NB4 (cell line): ENCODE data around the gene RPL35.

ENCODE experiments used
- DNase-seq: peaks from one replicate; pipeline ENCODE4 v3.0.0; 2010; ENCODE audit warnings: low read depth
- H3K4me3 ChIP-seq: one replicate; pipeline ENCODE4 v1.5.1; 2011; ENCODE audit warnings: mild to moderate bottlenecking, low read depth, low read length, moderate library complexity
- CTCF ChIP-seq: IDR thresholded peaks from one replicate; pipeline ENCODE4 v1.5.1; 2012; ENCODE audit warnings: low read depth, low read length
- MYC ChIP-seq: IDR thresholded peaks from 2 replicates; pipeline ENCODE4 v1.6.1; 2011; ENCODE audit warnings: low read depth, low read length
- POLR2A ChIP-seq: IDR thresholded peaks from 2 replicates; pipeline ENCODE4 v1.6.1; 2011; ENCODE audit warnings: mild to moderate bottlenecking; ENCODE audit not compliant: insufficient read length; ENCODE audit errors: extremely low read depth
- TF ChIP-seq, protein P1 (sequence below): IDR thresholded peaks from 2 replicates; pipeline ENCODE4 v1.6.1; 2011; ENCODE audit warnings: low read depth, low read length

Gene RPL35

DNA sequence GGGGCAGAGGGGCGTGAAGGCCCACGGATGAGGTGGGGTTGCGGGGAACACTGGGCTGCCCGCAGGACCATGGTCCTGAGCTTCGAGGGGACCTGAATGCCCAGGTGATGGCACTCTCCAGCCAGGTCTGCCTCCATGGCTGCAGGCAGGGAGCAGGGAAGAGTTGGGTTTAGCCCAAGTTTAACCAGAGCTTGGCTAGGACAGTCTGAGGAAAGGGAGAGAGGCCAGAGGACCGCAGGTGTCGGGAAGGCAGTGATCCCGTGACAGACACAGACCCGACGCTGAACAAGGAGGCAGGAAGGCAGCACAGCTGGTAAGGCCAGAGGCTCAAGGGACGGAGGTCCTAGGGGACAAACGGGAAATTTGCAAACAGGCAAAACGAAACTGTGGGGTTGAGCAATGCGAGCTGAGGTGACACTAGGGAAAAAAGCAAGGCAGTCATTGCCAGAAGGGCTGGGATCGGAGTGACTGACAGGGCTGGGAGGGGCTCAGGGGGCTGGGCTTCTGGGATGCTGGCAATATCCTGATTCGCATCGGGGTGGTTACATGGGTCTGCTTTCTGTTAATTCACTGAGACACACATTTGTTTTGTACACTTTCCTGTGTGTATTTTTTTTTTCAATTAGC is 25.2 kb upstream of the RPL35 start:
- TF ChIP-seq, protein P1, sequence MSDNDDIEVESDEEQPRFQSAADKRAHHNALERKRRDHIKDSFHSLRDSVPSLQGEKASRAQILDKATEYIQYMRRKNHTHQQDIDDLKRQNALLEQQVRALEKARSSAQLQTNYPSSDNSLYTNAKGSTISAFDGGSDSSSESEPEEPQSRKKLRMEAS, result no peak
- TF ChIP-seq MYC (no peak), CTCF (no peak), POLR2A (no peak)
- no peak for DNase-seq
- H3K4me3 ChIP-seq, result no peak overlapping the region

- no peak overlapping the region for H3K4me3 ChIP-seq
Observed at GRCh38 chr9:124886461-124886860, 24.7 kb upstream of the RPL35 start.

GRCh38 chr9:124885551-124885950 is 23.8 kb upstream of the RPL35 start:
- H3K4me3 ChIP-seq, result no peak overlapping the region
- TF ChIP-seq, protein P1, result no peak
- no peak for TF ChIP-seq POLR2A
- no peak for TF ChIP-seq MYC
- no peak for TF ChIP-seq CTCF
- no peak for DNase-seq

More at GRCh38 chr9:124886461-124886860, 24.7 kb upstream of the RPL35 start:
- TF ChIP-seq POLR2A (no peak), CTCF (no peak)
- DNase-seq, result no peak

DNA sequence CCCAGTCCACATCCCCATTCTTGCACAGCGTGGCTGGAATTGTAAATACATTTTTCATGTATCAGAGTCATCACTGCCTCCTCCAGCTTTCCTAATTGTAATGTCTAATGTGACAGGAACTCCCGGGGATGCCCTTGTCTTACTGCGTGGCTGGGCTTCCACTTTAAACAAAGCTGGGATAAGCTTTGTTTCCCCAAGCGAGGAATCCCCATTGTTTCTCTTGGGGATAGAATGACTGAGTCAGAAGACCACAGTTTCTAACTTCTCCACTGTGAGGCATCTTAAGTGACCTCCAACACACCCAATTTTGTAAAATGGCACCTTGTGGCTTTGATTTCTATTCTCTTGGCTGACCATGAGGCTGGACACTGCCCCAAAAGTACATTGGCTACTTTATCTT is 22.6 kb upstream of the RPL35 start:
- no peak for DNase-seq
- TF ChIP-seq POLR2A (no peak), CTCF (no peak), MYC (no peak)
- TF ChIP-seq, protein P1, result no peak
- no peak overlapping the region for H3K4me3 ChIP-seq

- DNase-seq, result no peak
- TF ChIP-seq CTCF (no peak), POLR2A (no peak), MYC (no peak)
Observed at GRCh38 chr9:124882231-124882630, 20.5 kb upstream of the RPL35 start.

DNA sequence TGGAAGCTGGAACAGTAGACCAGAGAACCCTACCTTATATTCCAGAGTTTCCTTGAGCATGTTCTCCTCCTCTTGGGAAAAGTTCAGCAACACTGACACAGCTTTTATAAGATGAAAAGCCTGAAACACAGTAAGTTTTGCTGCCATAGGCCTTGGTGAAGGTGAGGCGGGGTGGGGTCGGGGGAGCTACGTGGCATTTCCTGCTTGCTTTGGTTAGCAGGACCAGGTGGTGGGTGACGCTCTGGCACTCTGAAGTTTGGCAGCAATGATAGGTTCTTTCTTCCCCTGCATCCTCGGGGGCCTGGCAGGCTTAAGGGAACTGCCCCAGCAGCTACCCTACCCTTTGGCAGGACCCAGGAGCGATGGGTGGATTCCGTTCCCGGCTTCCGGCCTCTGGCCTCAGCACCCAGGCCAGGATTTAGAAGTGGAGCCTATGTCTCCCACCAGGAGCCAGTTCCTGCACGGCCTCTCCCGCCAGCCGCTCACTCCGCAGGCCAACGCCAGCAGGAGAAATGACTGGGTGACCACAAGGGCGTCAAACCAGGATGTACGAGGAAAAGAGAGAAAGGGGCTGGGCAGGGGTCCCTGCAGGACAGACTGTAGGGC is 19.5 kb upstream of the RPL35 start:
- no peak overlapping the region for H3K4me3 ChIP-seq
- TF ChIP-seq, protein P1, result no peak
- TF ChIP-seq POLR2A (no peak), CTCF (no peak), MYC (no peak)
- DNase-seq, result no peak

More at GRCh38 chr9:124882231-124882630, 20.5 kb upstream of the RPL35 start:
- H3K4me3 ChIP-seq, result no peak overlapping the region
